ENCODE results near the gene SLC5A3. TPM values are rescaled to one million over a fixed set of nuclear protein-coding genes. Genes with fewer than 3 reads are reported as not detected.

SLC5A3 gene
- total RNA-seq, 1 experiment from 2014 or later: 12.3 TPM

- Histone ChIP-seq H3K79me1 (ENCODE audit: insufficient read depth, low read depth, low read length, poor library complexity, severe bottlenecking) (no peaks in the 10 kb centered on the region), H2BK20ac (ENCODE audit: low read depth, low read length, poor library complexity, severe bottlenecking) (no peak overlapping the region), H3K18ac (ENCODE audit: insufficient read length, low read depth, low read length) (no peak overlapping the region), H4K5ac (ENCODE audit: insufficient read length, low read depth, low read length) (no peak overlapping the region), H3K27me3 (ENCODE audit: insufficient read depth, low read length) (no peaks in the 10 kb centered on the region), H3K79me2 (ENCODE audit: insufficient read depth, low read length) (no peaks in the 10 kb centered on the region), H3K23me2 (ENCODE audit: insufficient read length, low read depth, low read length, poor library complexity, severe bottlenecking) (no peaks in the 10 kb centered on the region), H3K23ac (ENCODE audit: insufficient read length, low read depth, low read length) (no peak overlapping the region), H2BK5ac (ENCODE audit: insufficient read length, low read length) (no peak overlapping the region), H4K8ac (replicated peaks; ENCODE audit: insufficient read length, low read depth, low read length) (no peak overlapping the region), H3T11ph (ENCODE audit: low read length) (no peak overlapping the region), H3K14ac (ENCODE audit: insufficient read depth, low read length) (no peak overlapping the region), H2BK12ac (ENCODE audit: insufficient read length, low read depth, low read length) (no peak overlapping the region), H2AFZ (ENCODE audit: low read length) (no peak overlapping the region), H3K9ac (ENCODE audit: extremely low read depth, insufficient read length, low read length) (no peak overlapping the region), H4K91ac (ENCODE audit: insufficient read length, low read depth, low read length) (no peak overlapping the region), H2BK120ac (ENCODE audit: low read depth, low read length, poor library complexity, severe bottlenecking) (no peak overlapping the region), H3K4ac (ENCODE audit: low read depth, low read length) (no peak overlapping the region), H3K4me2 (ENCODE audit: insufficient read depth, insufficient read length, low read length) (no peak overlapping the region), H3K4me1 (ENCODE audit: insufficient read depth, low read length) (no peaks in the 10 kb centered on the region), H2BK15ac (ENCODE audit: low read depth, low read length) (no peak overlapping the region), H3K9me3 (ENCODE audit: control insufficient read depth, low read depth, low read length) (no peaks in the 10 kb centered on the region), H3K27ac (ENCODE audit: insufficient read length, low read depth, low read length) (no peak overlapping the region), H4K20me1 (ENCODE audit: control insufficient read depth, insufficient read depth, insufficient read length) (no peaks in the 10 kb centered on the region), H2AK5ac (ENCODE audit: insufficient read length, low read length) (no peak overlapping the region), H3K56ac (ENCODE audit: insufficient read length, low read depth, low read length) (no peak overlapping the region)
- TF ChIP-seq CTCF (conservative IDR thresholded peaks at IDR 0.05): no peak
- H3K27me3 Mint-ChIP-seq (ENCODE audit: low read depth): peaks cover 4% of the 10 kb centered on the region; the same call in 1 of the 2 replicates
- no peaks in the 10 kb centered on the region for H3K4me1 Mint-ChIP-seq
- no peak overlapping the region for H3K27ac Mint-ChIP-seq
- H3K4me3 Mint-ChIP-seq: no peak overlapping the region
- WGBS (ENCODE audit: extremely low coverage, insufficient read length, low lambda C conversion rate): no CpG with 5 or more reads among the region's 4 CpGs
- H3K9me3 Mint-ChIP-seq: no peaks in the 10 kb centered on the region
- no peak for DNase-seq
- H3K36me3 Mint-ChIP-seq (ENCODE audit: insufficient read depth in 1 of 3, low read depth in 3 of 3): no peaks in the 10 kb centered on the region
Measured at GRCh38 chr21:34054259-34054658, 19.1 kb upstream of the SLC5A3 start.
